Activated CD4-positive, alpha-beta T cell treated with anti-CD3 and anti-CD28 coated beads, Interleukin-2, amount 10 ng/mL, durations not matched to agents 7 days and 5 days (primary cell): ENCODE results near the gene CYBC1. TPM values are rescaled to one million over a fixed set of nuclear protein-coding genes. Genes with fewer than 3 reads are reported as not detected.
A peak's percentile ranks its signal among the peaks of the same experiment; 100 is the strongest.

Experiments
- CTCF ChIA-PET: fragments of 350-600 bp; sonication (Branson Sonifier 250); formaldehyde crosslinking; loops from one replicate; lab custom pipeline; 2021; ENCODE audit warnings: antibody characterized with exemption; lab: Charles Lee
- POLR2A ChIA-PET: fragments of 350-600 bp; sonication (Branson Sonifier 250); formaldehyde crosslinking; loops from one replicate; lab custom pipeline; 2021; ENCODE audit warnings: antibody characterized with exemption; lab: Charles Lee
- DNase-seq: peaks from one replicate; pipeline ENCODE4 v3.0.0-alpha.2; 2020
- H3K27ac Mint-ChIP-seq: one replicate; pipeline ENCODE4 v1.8.0; 2021; ENCODE audit warnings: mild to moderate bottlenecking, moderate library complexity, mixed read lengths
- H3K27me3 Mint-ChIP-seq: one replicate; pipeline ENCODE4 v1.8.0; 2021; ENCODE audit warnings: mixed read lengths
- H3K36me3 Mint-ChIP-seq: one replicate; pipeline ENCODE4 v1.8.0; 2021; ENCODE audit warnings: low read depth, mixed read lengths
- H3K4me1 Mint-ChIP-seq: one replicate; pipeline ENCODE4 v1.8.0; 2021; ENCODE audit warnings: mixed read lengths
- H3K4me3 Mint-ChIP-seq: one replicate; pipeline ENCODE4 v1.8.0; 2021; ENCODE audit warnings: mild to moderate bottlenecking, moderate library complexity, mixed read lengths
- H3K9me3 Mint-ChIP-seq: one replicate; pipeline ENCODE4 v1.8.0; 2021; ENCODE audit warnings: mixed read lengths
- total RNA-seq, 2 experiments: library from RNA; stranded (reverse); gene quantifications; one replicate each; pipeline ENCODE4 v1.2.3, GENCODE V29; 2021

CYBC1 gene
- 100 to 1,000 TPM; 300 to 324 TPM for total RNA-seq

GRCh38 chr17:82450357-82451106 lies at the start of gene CYBC1:
CYBC1 (minus strand) TSS chr17:82450752; CDS start chr17:82449254, 1,498 bp downstream.
- peak within 1 kb of the TSS; percentile 94 for H3K27ac Mint-ChIP-seq
- DNase-seq, result peak; percentile 94
- H3K4me3 Mint-ChIP-seq, result peak within 1 kb of the TSS; percentile 92
- H3K4me1 Mint-ChIP-seq, result peaks cover 35% of the 10 kb centered on the region
- H3K9me3 Mint-ChIP-seq, result peaks cover 8% of the 10 kb centered on the region
- H3K36me3 Mint-ChIP-seq, result peaks cover 46% of the 10 kb centered on the region
- ChIA-PET CTCF (interaction anchor here (0.7 kb wide), 1 partner anchor 11 kb away, joined by 3 read pairs; no protein-coding TSS in a partner anchor), POLR2A (interaction anchor here (1.5 kb wide), 1 partner anchor 69 kb away, joined by 3 read pairs; the partner anchor contains the start of gene FOXK2)
- no peaks in the 10 kb centered on the region for H3K27me3 Mint-ChIP-seq

DNA sequence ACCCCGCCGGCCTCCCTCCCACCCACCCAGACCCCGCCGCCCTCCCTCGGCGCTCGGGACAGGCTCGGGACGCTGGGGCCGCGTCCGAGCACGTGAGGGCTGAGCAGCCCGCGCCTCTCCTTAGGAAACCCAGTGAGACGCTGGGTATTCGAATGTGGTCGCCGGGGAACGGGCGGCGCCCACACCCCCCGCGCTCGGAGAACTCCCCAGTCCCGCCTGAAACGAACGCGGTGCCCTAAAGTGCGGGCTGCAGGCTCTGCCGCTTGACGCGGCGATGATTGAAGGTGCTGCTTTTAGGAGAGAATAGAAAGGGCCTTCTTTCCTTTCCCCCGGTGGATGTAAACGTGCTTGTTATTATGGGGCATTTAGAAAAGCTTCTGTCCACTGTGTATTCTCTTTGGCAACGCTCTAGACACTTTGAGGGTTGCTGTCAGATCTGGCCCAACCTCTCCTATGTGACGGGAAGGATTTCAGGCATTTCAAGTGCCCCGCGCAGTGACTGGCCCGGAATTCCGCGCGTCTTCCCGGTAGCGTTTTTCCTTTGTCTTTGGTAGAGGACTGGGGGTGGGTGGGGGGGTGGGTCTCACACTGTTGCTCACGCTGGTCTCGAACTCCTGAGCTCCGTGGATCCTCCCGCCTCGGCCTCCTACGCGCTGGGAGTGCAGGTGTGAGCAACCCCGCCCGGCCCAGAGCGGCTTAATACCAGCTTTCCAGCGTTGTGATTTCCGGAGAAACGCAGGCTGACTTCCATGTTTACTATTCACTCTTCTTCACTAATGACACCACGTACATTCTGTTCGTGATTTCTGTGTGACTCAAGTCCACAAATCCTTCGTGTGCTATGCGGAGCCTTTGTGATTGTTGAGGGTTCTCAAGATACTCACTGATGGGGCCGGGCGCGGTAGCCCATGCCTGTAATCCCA lies 47.2 kb upstream of the CYBC1 start:
- CTCF ChIA-PET, result no interaction called here
- peak; percentile 46 for DNase-seq
- H3K4me1 Mint-ChIP-seq, result peaks cover 36% of the 10 kb centered on the region
- no peaks in the 10 kb centered on the region for H3K27me3 Mint-ChIP-seq
- H3K27ac Mint-ChIP-seq, result peak overlapping the region; percentile 90
- no peaks in the 10 kb centered on the region for H3K9me3 Mint-ChIP-seq
- POLR2A ChIA-PET, result no interaction called here
- H3K4me3 Mint-ChIP-seq, result peak overlapping the region; percentile 79
- H3K36me3 Mint-ChIP-seq, result no peaks in the 10 kb centered on the region

- peak; percentile 91 for DNase-seq
- Mint-ChIP-seq H3K27me3 (no peaks in the 10 kb centered on the region), H3K27ac (peak overlapping the region; percentile 83), H3K4me1 (peaks cover 36% of the 10 kb centered on the region), H3K36me3 (no peaks in the 10 kb centered on the region), H3K4me3 (peak overlapping the region; percentile 79), H3K9me3 (no peaks in the 10 kb centered on the region)
- ChIA-PET POLR2A (no interaction called here), CTCF (interaction anchor here (1.9 kb wide), 1 partner anchor 40 kb away, joined by 4 read pairs; no protein-coding TSS in a partner anchor)
Observed at GRCh38 chr17:82496529-82497434, 46.2 kb upstream of the CYBC1 start.

- Mint-ChIP-seq H3K4me3 (peak overlapping the region; percentile 79), H3K27ac (peak overlapping the region; percentile 83), H3K27me3 (no peaks in the 10 kb centered on the region), H3K9me3 (no peaks in the 10 kb centered on the region), H3K36me3 (no peaks in the 10 kb centered on the region), H3K4me1 (peaks cover 36% of the 10 kb centered on the region)
- CTCF ChIA-PET, result interaction anchor here (0.6 to 1.9 kb wide), 9 partner anchors 13 to 461 kb away, joined by 3 to 7 read pairs (median 4); no protein-coding TSS in a partner anchor
- DNase-seq, result no peak
- POLR2A ChIA-PET, result no interaction called here
Observed at GRCh38 chr17:82495844-82496528, 45.4 kb upstream of the CYBC1 start.

GRCh38 chr17:82494236-82495055 lies 43.9 kb upstream of the CYBC1 start:
- no peaks in the 10 kb centered on the region for H3K27me3 Mint-ChIP-seq
- no peaks in the 10 kb centered on the region for H3K36me3 Mint-ChIP-seq
- CTCF ChIA-PET, result interaction anchor here (0.6 to 1.7 kb wide), 6 partner anchors 10 to 82 kb away, joined by 3 to 5 read pairs (median 3); no protein-coding TSS in a partner anchor
- H3K9me3 Mint-ChIP-seq, result no peaks in the 10 kb centered on the region
- DNase-seq, result peak; percentile 88
- peak overlapping the region; percentile 84 for H3K27ac Mint-ChIP-seq
- POLR2A ChIA-PET, result no interaction called here
- H3K4me3 Mint-ChIP-seq, result peak overlapping the region; percentile 51
- peaks cover 38% of the 10 kb centered on the region for H3K4me1 Mint-ChIP-seq

- H3K9me3 Mint-ChIP-seq, result no peaks in the 10 kb centered on the region
- no peak for DNase-seq
- H3K4me3 Mint-ChIP-seq, result no peak overlapping the region
- CTCF ChIA-PET, result interaction anchor here (0.6 to 1.2 kb wide), 3 partner anchors 11 to 462 kb away, joined by 3 read pairs; partner anchors contain the start of gene RAC3
- no peaks in the 10 kb centered on the region for H3K27me3 Mint-ChIP-seq
- POLR2A ChIA-PET, result no interaction called here
- peak overlapping the region; percentile 31 for H3K27ac Mint-ChIP-seq
- H3K36me3 Mint-ChIP-seq, result peaks cover 8% of the 10 kb centered on the region
- H3K4me1 Mint-ChIP-seq, result peaks cover 31% of the 10 kb centered on the region
Observed at GRCh38 chr17:82493226-82493781, 42.8 kb upstream of the CYBC1 start.

GRCh38 chr17:82492643-82493225 lies 42.2 kb upstream of the CYBC1 start:
- Mint-ChIP-seq H3K36me3 (peaks cover 13% of the 10 kb centered on the region), H3K4me3 (no peak overlapping the region), H3K27ac (no peak overlapping the region), H3K27me3 (no peaks in the 10 kb centered on the region), H3K4me1 (peaks cover 27% of the 10 kb centered on the region), H3K9me3 (no peaks in the 10 kb centered on the region)
- no peak for DNase-seq
- POLR2A ChIA-PET, result no interaction called here
- CTCF ChIA-PET, result interaction anchor here (0.5 to 1.1 kb wide), 3 partner anchors 11 to 140 kb away, joined by 3 to 6 read pairs (median 3); no protein-coding TSS in a partner anchor

DNA sequence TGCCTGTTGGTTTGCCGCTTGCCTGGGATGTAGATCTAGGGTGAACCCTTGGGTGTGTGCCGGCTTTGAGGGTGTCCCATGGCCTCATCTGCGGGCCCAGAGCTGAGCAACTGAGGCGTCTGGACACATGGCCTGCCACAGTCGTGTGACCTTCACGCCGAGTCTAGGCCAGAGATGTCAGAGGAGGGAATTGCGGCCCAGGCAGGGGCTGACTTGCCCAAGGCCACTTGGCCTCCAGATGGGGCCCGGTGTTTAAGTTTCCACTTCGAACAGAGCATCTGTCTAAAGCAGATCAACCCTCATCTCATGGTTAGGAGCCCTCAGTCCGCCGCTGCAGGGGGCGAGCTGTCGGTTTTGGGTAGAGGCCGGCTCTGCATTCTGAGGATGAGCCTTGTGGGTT lies 41.0 kb upstream of the CYBC1 start:
- H3K4me3 Mint-ChIP-seq, result no peak overlapping the region
- ChIA-PET POLR2A (no interaction called here), CTCF (interaction anchor here (0.6 to 1.0 kb wide), 4 partner anchors 45 to 148 kb away, joined by 3 to 6 read pairs (median 3); no protein-coding TSS in a partner anchor)
- no peaks in the 10 kb centered on the region for H3K27me3 Mint-ChIP-seq
- H3K4me1 Mint-ChIP-seq, result peaks cover 30% of the 10 kb centered on the region
- DNase-seq, result no peak
- no peaks in the 10 kb centered on the region for H3K9me3 Mint-ChIP-seq
- H3K27ac Mint-ChIP-seq, result no peak overlapping the region
- H3K36me3 Mint-ChIP-seq, result peaks cover 21% of the 10 kb centered on the region

DNA sequence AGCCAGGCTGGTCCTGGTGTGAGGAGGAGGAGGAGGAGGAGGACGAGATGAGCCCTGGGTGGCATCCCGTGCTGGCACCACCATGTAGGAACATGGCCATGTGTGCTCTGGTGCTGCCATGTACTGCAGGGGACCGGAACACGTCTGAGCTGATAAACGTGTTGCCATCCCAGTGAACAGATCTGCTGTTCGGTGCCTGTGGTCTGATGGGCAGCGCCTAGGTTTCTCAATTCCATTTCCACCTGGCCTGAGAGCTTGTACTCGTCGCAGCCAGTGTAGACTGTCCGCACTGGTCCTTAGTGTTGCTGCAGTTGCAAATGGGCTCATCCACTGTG lies 40.6 kb upstream of the CYBC1 start:
- DNase-seq, result no peak
- POLR2A ChIA-PET, result no interaction called here
- Mint-ChIP-seq H3K36me3 (peaks cover 25% of the 10 kb centered on the region), H3K4me3 (no peak overlapping the region), H3K4me1 (peaks cover 31% of the 10 kb centered on the region), H3K9me3 (no peaks in the 10 kb centered on the region), H3K27me3 (no peaks in the 10 kb centered on the region), H3K27ac (no peak overlapping the region)
- CTCF ChIA-PET, result interaction anchor here (0.6 to 2.2 kb wide), 3 partner anchors 21 to 148 kb away, joined by 3 to 5 read pairs (median 3); no protein-coding TSS in a partner anchor

DNA sequence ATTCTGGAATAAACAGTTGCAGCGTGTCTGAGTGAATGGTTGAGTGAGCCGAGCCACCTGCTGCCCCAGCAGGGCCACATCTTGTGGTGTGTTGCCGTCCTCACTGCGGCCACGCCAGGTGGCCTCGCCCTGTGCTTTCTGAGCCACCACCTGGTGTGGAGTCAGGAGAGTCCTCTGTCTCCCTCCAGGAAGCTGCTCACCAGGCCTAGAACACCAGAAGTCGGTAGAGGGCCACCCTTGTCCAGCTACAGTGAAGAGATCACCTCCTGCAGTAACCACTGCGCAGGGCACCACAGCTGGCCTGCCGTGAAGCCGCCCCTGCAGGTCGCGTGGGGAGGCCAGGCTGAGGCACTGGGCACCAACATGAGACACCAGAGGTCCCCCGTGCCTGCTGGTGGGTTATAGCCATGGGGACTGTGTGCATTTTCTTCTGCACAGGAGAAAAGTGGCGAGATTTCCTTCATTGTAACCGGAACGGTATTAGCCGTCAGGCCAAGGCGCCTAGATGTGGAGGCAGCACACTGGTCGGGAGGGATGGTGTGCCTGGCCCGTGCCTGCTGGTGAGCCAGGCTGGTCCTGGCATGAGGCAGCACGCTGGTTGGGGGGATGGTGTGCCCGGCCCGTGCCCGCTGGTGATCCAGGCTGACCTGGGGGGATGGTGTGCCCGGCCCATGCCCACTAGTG lies 40.1 kb upstream of the CYBC1 start:
- no peak overlapping the region for H3K4me3 Mint-ChIP-seq

More for the DNA sequence above, 40.1 kb upstream of the CYBC1 start:
- ChIA-PET CTCF (interaction anchor here (0.6 to 2.2 kb wide), 2 partner anchors 20 to 147 kb away, joined by 3 to 5 read pairs; no protein-coding TSS in a partner anchor), POLR2A (no interaction called here)
- H3K36me3 Mint-ChIP-seq, result peaks cover 29% of the 10 kb centered on the region
- no peaks in the 10 kb centered on the region for H3K9me3 Mint-ChIP-seq
- DNase-seq, result no peak
- no peaks in the 10 kb centered on the region for H3K27me3 Mint-ChIP-seq
- H3K27ac Mint-ChIP-seq, result no peak overlapping the region
- peaks cover 31% of the 10 kb centered on the region for H3K4me1 Mint-ChIP-seq
